A673 (cell line): Measurements from ENCODE around the gene USP5. TPM values are rescaled to one million over a fixed set of nuclear protein-coding genes. Genes with fewer than 3 reads are reported as not detected.
"Not testable (repeated sequence)": the region's sequence is repeated elsewhere in the genome, so short reads cannot be mapped to it uniquely, and the experiment has no call there.

ENCODE experiments used
- BruUV-seq: library from RNA; stranded (reverse); fragments of 400-500 nt; replicated peaks from 2 replicates; lab custom pipeline; 2021; lab: Mats Ljungman, UMichigan
- CTCF ChIA-PET: fragments of 300-600 bp; sonication (Branson Sonifier 250); formaldehyde crosslinking; loops from one replicate; lab custom pipeline; 2022; ENCODE audit warnings: antibody characterized with exemption; lab: Charles Lee
- POLR2A ChIA-PET: fragments of 300-600 bp; sonication (Branson Sonifier 250); formaldehyde crosslinking; loops from one replicate; lab custom pipeline; 2022; ENCODE audit warnings: antibody characterized with exemption; ENCODE audit not compliant: low non-redundant PET; lab: Charles Lee
- DNase-seq: peaks from one replicate; pipeline ENCODE4 v3.0.0-alpha.2; 2015; ENCODE audit warnings: low spot score
- H3K27ac ChIP-seq: fragments of 200-600 bp; sonication (generic); 2 replicates; pipeline ENCODE4 v1.5.1; 2016; ENCODE audit warnings: mixed run types, low read depth, mild to moderate bottlenecking, mixed read lengths, antibody characterized with exemption, low read length; ENCODE audit not compliant: poor library complexity, severe bottlenecking
- H3K27me3 ChIP-seq: fragments of 200-600 bp; sonication (generic); replicated peaks from 2 replicates; pipeline ENCODE4 v1.6.1; 2017; ENCODE audit warnings: mixed run types, low read depth, mild to moderate bottlenecking, mixed read lengths, antibody characterized with exemption, low read length; ENCODE audit not compliant: insufficient read depth, poor library complexity
- H3K36me3 ChIP-seq: fragments of 200-600 bp; sonication (generic); 2 replicates; pipeline ENCODE4 v1.6.1; 2016; ENCODE audit warnings: mixed run types, mild to moderate bottlenecking, mixed read lengths, antibody characterized with exemption, low read length; ENCODE audit not compliant: insufficient read depth, poor library complexity, severe bottlenecking
- H3K4me1 ChIP-seq: fragments of 200-600 bp; sonication (generic); 2 replicates; pipeline ENCODE4 v1.6.1; 2017; ENCODE audit warnings: mixed run types, mild to moderate bottlenecking, mixed read lengths, antibody characterized with exemption, low read length; ENCODE audit not compliant: insufficient read depth, poor library complexity, severe bottlenecking
- H3K4me3 ChIP-seq: fragments of 200-600 bp; sonication (generic); 2 replicates; pipeline ENCODE4 v1.5.1; 2016; ENCODE audit warnings: low read depth, mixed run types, mild to moderate bottlenecking, mixed read lengths, low read length; ENCODE audit not compliant: poor library complexity, severe bottlenecking
- H3K9me3 ChIP-seq: fragments of 200-600 bp; sonication (generic); 2 replicates; pipeline ENCODE4 v1.6.1; 2016; ENCODE audit warnings: mixed run types, low read depth, mild to moderate bottlenecking, mixed read lengths, antibody characterized with exemption, low read length; ENCODE audit not compliant: poor library complexity, severe bottlenecking
- EZH2 ChIP-seq: fragments of 200-600 bp; sonication (generic); IDR thresholded peaks from 2 replicates; pipeline ENCODE4 v1.6.1; 2017; ENCODE audit warnings: borderline replicate concordance, low read depth, mild to moderate bottlenecking, mixed read lengths, antibody characterized with exemption, low read length; ENCODE audit not compliant: poor library complexity, severe bottlenecking
- intact Hi-C: fragments of 100-400 bp; cut with micrococcal nuclease; formaldehyde crosslinking; loops from one replicate; pipeline ENCODE4 v1.10.0; 2022; ENCODE audit not compliant: unreplicated experiment
- total RNA-seq: library from RNA; stranded (reverse); gene quantifications from 2 replicates; pipeline ENCODE4 v1.2.3, GENCODE V29; 2021
- TF ChIP-seq, protein P1 (sequence below): fragments of 300-800, 200-600 bp; sonication (generic); conservative IDR thresholded peaks from 2 replicates; pipeline ENCODE4 v1.5.1; 2017; ENCODE audit warnings: low read depth, mild to moderate bottlenecking, antibody characterized with exemption, low read length, moderate library complexity, mixed read lengths

USP5 gene
- total RNA-seq, 1 experiment from 2014 or later, result 209 TPM

DNA sequence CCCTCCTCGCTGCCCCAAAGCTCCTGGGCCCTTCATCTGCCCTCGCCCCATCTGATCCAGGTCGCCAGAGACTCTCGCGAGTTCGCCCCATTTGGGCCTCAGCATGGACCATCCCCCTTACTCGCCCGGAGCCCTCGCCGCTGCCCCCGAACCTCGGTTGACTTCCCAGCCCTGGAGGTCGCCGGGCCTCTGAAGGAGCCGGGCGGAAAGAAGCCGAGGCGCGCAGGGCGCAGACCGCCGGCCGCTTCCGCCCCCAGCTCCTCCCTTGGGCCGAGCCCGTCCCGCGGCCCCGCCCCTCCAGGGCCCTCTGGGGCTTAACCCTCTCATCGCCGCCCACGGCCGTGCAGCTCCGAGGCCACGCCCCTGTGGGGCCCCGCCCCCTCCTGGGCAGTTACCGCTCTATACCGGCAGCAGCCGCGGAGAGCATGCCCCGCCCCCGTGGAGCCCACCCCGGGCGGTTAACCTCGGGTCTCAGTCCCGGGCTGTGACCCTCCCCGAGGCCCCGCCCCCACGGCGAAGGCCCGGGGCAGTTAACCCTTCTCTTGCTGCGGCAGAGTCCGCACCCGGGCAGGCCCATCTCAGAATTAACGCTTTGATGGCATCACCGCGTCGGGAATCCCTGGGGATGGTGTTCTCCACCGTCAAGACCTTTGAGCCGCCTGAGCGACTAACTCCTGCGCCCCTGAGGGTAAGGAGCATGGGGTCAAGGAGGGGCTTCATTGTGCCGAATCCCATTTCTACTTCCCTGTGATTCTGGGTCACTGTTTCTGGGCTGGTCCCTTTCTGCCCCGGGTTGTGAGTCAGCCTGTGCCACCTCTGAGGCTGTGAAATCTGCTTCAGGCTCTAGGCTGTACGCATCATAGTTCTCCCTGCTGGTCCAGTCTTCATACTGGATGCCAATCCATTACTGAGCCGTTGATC, 21.4 kb downstream of the USP5 start, which contains the start of gene SPSB2:
TSS of gene SPSB2 (minus strand) at position 210 of the 921 bp plus-strand sequence. CDS start 402 bp downstream, outside the sequence.
- no peak for TF ChIP-seq EZH2
- TF ChIP-seq, protein P1, sequence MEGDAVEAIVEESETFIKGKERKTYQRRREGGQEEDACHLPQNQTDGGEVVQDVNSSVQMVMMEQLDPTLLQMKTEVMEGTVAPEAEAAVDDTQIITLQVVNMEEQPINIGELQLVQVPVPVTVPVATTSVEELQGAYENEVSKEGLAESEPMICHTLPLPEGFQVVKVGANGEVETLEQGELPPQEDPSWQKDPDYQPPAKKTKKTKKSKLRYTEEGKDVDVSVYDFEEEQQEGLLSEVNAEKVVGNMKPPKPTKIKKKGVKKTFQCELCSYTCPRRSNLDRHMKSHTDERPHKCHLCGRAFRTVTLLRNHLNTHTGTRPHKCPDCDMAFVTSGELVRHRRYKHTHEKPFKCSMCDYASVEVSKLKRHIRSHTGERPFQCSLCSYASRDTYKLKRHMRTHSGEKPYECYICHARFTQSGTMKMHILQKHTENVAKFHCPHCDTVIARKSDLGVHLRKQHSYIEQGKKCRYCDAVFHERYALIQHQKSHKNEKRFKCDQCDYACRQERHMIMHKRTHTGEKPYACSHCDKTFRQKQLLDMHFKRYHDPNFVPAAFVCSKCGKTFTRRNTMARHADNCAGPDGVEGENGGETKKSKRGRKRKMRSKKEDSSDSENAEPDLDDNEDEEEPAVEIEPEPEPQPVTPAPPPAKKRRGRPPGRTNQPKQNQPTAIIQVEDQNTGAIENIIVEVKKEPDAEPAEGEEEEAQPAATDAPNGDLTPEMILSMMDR, result no peak
- Histone ChIP-seq H3K27ac (peak within 1 kb of the TSS; percentile 74), H3K36me3 (peaks cover 32% of the 10 kb centered on the region), H3K27me3 (no peaks in the 10 kb centered on the region), H3K9me3 (no peaks in the 10 kb centered on the region), H3K4me3 (peak within 1 kb of the TSS; percentile 75), H3K4me1 (peaks cover 22% of the 10 kb centered on the region)
- ChIA-PET CTCF (interaction anchor here (0.6 to 2.3 kb wide), 10 partner anchors 9 to 119 kb away, joined by 3 to 13 read pairs (median 5); partner anchors contain the start of genes CDCA3, ENO2 and USP5), POLR2A (interaction anchor here (0.5 to 0.7 kb wide), 3 partner anchors 184 to 235 kb away, joined by 3 to 10 read pairs (median 3); partner anchors contain the start of gene ZNF384)
- BruUV-seq, result no TSS peak
- peak; percentile 98 for DNase-seq
- intact Hi-C loops, result loop anchor here (2.0 to 5.0 kb wide), 4 partner anchors 17 to 239 kb away; partner anchors contain the start of gene LRRC23

DNA sequence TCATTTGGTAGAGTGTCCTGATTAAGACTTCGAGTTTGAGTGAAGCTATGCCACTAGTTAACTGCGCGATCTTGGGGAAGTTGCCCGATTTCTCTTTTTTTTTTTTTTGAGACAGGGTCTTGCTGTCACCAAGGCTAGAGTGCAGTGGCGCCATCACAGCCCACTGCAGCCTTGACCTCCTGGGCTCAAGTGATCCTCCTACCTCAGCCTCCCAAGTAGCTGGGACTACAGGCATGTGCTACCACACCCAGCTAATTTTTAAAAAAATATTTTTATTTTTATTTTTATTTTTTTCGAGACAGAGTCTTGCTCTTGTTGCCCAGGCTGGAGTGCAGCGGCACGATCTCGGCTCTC, 22.0 kb downstream of the USP5 start:
- H3K27me3 ChIP-seq, BruUV-seq, H3K9me3 ChIP-seq, POLR2A ChIA-PET, DNase-seq: not testable (repeated sequence)
- CTCF ChIA-PET, result interaction anchor here (1.2 kb wide), 1 partner anchor 64 kb away, joined by 4 read pairs; no protein-coding TSS in a partner anchor
- intact Hi-C loops, result loop anchor here (5.0 kb wide), 2 partner anchors 63 to 238 kb away; no protein-coding TSS in a partner anchor
- H3K4me3 ChIP-seq, result peak overlapping the region; percentile 75
- H3K27ac ChIP-seq, result peak overlapping the region; percentile 74
- peaks cover 26% of the 10 kb centered on the region for H3K36me3 ChIP-seq
- H3K4me1 ChIP-seq, result peaks cover 15% of the 10 kb centered on the region

DNA sequence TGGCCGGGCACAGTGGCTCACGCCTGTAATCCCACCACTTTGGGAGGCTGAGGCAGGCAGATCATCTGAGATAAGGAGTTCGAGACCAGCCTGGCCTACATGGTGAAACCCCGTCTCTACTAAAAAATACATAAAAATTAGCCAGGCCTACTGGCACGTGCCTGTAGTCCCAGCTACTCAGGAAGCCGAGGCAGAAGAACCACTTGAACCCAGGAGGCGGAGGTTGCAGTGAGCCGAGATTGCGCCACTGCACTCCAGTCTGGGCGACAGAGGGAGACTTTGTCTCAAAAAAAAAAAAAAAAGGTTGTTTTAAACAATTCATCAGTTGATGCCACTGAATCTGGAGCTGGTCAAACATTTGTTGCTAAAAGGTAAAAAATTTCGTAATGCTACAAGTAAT, 27.9 kb downstream of the USP5 start:
- CTCF ChIA-PET, DNase-seq, H3K4me1 ChIP-seq, H3K27ac ChIP-seq, POLR2A ChIA-PET, H3K9me3 ChIP-seq, H3K36me3 ChIP-seq, H3K4me3 ChIP-seq, H3K27me3 ChIP-seq, BruUV-seq: not testable (repeated sequence)
- intact Hi-C loops, result loop anchor here (5.0 kb wide), 1 partner anchor 852 kb away; no protein-coding TSS in a partner anchor

DNA sequence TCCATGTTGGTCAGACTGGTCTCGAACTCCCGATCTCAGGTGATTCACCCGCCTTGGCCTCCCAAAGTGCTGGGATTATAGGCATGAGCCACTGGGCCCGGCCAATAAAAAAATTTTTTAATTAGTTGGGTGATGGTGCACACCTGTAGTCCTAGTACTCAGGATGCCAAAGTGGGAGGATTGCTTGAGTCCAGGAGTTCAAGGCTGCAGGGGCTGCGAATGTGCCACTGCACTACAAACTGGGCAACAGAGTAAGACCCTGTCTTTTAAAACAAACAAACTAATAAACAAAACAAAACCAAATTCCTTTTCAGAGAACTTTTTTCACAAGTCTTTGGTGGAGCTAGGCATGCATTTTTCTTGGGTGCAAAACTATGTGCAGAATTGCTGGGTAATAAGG, 31.3 kb downstream of the USP5 start:
- Histone ChIP-seq H3K27ac (no peak overlapping the region), H3K4me3 (no peak overlapping the region), H3K36me3 (no peaks in the 10 kb centered on the region), H3K27me3 (no peaks in the 10 kb centered on the region), H3K4me1 (no peaks in the 10 kb centered on the region), H3K9me3 (no peaks in the 10 kb centered on the region)
- intact Hi-C loops, result loop anchor here (5.0 kb wide), 1 partner anchor 849 kb away; no protein-coding TSS in a partner anchor
- DNase-seq, result no peak
- no TSS peak for BruUV-seq
- no peak for TF ChIP-seq EZH2
- TF ChIP-seq, protein P1, result no peak
- POLR2A ChIA-PET, result no interaction called here
- CTCF ChIA-PET, result interaction anchor here (2.3 kb wide), 1 partner anchor 11 kb away, joined by 10 read pairs; the partner anchor contains the start of gene SPSB2
